HG03442 (cell line): Measurements from ENCODE around the gene SMAD3.

ENCODE experiments used
- ATAC-seq: cut with Tn5 transposase; IDR thresholded peaks from one replicate; pipeline ENCODE4 v1.9.1; 2021; ENCODE audit warnings: mild to moderate bottlenecking, moderate library complexity; ENCODE audit not compliant: unreplicated experiment

Gene SMAD3

GRCh38 chr15:67158367-67158766 is 93.0 kb downstream of the SMAD3 start:
- ATAC-seq, result no peak

DNA sequence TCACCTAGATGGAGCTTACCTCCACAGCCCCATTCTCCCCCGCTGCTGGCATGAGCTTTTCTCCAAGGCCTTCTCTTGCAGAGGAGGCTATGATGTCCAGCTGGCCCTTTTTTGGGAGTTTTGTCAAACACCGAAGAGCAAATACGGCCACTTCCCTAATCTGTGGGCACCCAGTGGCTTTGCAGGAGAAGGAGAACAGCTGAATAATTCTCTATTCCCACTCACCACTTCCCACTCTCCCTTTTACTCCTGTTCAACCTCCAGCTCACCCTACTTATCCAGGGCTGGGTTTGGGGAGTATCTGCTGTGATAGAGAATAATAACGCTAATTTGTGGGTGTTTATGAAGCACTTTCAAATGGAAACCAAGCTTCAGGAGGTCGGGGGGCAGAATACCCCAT is 96.0 kb downstream of the SMAD3 start:
- ATAC-seq, result no peak

- no peak for ATAC-seq
These were observed 96.5 kb downstream of the SMAD3 start for GRCh38 chr15:67161881-67162280.

DNA sequence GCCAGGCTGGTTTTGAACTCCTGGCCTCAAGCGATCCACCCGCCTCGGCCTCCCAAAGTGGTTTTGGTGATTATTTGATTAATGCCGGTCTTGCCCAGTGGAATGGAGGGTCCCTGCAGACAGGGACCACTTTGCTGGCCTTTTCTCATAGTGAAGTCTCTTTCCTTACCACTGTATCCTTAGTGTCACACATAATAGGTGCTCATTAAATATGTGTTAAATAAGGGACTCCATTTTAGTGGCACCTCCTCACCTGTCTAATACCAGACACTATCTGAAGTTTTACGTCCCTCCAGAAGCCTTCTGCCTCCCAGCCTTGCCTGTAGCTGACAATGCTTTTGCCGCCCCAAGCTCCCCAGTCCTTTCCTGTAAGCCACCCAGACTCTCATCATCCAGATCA is 97.8 kb downstream of the SMAD3 start:
- ATAC-seq, result no peak

GRCh38 chr15:67164401-67164791 is 99.0 kb downstream of the SMAD3 start:
- no peak for ATAC-seq

DNA sequence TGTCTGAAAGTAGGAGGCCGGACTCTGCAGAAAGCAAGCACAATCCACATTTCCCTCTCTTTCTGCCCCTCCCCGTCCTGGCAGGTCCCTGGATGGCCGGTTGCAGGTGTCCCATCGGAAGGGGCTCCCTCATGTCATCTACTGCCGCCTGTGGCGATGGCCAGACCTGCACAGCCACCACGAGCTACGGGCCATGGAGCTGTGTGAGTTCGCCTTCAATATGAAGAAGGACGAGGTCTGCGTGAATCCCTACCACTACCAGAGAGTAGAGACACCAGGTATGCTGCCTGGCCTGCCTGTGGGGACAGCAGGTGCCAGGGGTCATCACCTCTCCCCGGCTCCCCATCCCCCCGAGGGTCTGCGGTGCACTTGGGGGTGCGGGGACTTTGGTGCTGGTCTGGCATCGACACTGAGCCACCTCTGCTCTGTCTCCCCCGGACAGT is 99.4 kb downstream of the SMAD3 start:
- no peak for ATAC-seq

DNA sequence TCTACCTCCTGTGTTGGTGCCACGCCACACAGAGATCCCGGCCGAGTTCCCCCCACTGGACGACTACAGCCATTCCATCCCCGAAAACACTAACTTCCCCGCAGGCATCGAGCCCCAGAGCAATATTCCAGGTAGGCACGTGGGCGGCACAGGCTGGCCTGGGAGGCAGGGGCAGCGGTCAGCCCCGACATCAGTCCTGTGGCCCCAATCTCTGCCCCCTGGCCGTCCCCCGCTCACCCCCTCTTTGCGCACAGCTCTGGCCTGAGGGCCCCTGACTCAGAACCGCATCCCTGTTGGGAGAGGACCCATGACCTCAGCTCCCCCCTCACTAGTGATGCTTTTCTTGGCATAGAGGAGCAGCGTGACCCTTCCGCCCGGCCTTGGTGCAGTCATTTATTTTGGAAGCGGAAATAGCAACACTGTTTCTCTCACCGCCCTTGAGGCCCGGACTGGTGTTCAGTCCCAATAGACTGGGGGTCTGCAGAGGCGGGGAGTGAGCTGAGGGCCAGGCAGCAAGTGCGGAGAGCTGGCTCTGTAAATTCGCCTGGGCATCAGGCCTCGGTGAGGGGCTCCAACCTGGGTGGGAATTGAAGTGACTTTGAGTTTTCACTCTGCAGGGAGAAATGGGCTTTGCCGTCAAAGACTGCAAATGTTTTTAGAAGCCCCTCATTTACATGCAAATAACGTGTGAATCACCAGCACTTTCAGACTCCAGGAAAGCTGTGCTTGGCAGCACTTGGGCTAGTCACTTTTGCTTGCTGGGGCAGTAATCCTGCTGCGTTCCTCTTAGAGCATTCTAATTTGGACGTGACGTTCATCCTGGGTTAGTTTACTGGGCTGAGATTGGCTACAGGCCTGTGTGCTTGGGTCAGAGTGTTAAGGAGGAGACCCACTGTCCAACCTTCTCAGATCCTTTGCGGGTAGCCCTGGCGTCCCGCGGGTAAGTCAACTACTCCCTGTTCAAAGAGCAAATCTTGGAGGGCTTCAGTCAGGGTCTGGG is 100.2 kb downstream of the SMAD3 start:
- no peak for ATAC-seq

DNA sequence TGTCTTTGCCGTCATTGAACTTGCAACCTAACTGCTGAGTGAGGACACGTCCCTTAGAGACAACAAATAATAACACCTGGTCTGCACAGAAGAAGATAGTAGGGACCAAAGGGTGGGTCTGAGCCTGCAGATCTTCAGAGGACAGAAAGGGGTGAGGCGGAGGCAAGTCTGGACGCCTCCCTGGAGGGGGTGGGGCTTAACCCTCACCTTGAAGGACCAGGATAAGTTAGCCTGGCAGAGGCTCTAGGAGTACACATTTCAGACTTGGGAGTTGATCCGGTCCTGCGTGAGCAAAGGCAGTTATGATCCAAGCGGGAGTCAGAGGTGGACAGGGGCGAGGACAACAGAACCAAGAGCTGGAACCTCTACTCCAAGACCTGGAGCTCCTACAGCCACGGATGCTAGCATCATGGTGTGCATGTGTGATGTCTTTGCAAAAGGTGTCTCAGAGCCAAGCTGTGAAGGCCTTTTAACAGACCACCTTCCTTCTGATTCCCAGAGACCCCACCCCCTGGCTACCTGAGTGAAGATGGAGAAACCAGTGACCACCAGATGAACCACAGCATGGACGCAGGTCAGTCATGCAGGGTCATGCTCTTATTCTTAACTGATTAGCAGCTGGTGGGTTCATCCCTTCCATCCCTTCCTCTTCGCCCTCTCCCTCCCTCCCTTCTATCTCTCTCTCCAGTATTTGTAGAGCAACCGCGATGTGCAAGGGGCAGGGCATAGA is 101.0 kb downstream of the SMAD3 start:
- no peak for ATAC-seq

- no peak for ATAC-seq
These were observed 101.7 kb downstream of the SMAD3 start for GRCh38 chr15:67167091-67167490.

- no peak for ATAC-seq
These were observed 103.3 kb downstream of the SMAD3 start for GRCh38 chr15:67168694-67169093.

GRCh38 chr15:67170143-67170925 is 104.9 kb downstream of the SMAD3 start:
- no peak for ATAC-seq

- ATAC-seq, result no peak
These were observed 106.1 kb downstream of the SMAD3 start for GRCh38 chr15:67171471-67171870.

DNA sequence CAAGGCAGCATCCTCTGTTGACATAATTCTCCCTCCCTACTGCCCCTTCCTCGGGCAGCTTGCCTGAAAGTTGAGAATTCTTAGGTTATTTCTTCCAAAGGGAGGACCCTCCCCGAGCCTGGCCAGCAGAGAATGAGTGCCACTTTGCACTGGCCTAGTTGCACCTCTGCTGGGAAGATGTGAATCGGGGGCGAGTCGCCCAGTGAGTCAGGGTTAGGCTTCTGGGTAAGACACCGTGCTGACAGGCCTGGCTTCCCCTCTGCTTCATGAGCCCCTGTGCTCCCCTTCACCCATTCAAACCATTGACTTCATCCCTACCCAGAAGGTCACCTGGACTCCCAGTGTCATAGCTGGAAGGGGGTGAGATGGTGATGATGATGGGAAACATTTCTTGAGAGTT is 106.8 kb downstream of the SMAD3 start:
- no peak for ATAC-seq

DNA sequence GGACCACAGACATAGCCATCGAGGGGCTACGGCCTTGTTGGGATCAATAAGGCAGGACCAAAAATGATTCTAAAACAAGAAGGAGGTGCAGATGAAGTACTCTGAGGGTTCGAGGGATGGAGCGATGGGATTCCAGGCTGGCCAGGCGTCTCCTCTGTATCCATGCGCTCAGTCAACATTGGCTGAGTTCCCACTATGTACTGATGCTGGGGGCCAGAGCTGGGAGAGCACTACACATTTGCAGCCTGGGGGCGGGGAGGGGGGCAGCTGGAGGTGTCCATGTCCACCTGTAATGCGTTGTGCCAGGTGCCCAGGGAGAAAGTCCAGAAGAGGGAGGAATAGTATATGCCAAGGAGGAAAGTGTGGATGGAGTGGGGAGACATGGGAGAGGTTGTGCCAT is 107.6 kb downstream of the SMAD3 start:
- no peak for ATAC-seq

- no peak for ATAC-seq
These were observed 108.4 kb downstream of the SMAD3 start for GRCh38 chr15:67173786-67174185.

DNA sequence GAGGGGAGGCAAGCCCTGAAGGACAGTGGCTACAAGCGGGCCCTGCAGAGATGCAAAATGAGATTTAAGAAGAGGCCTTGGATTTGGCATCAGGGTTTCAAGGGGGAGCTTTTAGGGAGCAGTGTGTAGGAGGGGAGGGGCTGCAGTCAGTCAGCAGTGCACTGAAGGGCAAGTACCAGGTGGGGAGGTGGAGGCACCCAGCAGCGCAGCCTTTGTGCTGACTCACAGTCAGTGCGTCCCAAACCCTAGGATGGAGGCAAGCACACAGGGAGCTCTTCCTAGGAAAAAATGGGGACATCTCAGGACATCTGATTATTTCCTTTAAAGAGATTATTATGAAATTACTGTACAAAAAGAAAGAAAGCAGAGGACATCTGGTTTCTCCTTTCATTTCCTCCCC is 109.0 kb downstream of the SMAD3 start:
- ATAC-seq, result no peak

GRCh38 chr15:67174864-67175573 is 109.6 kb downstream of the SMAD3 start:
- no peak for ATAC-seq

GRCh38 chr15:67175643-67176071 is 110.3 kb downstream of the SMAD3 start:
- ATAC-seq, result no peak

GRCh38 chr15:67176195-67176971 is 111.0 kb downstream of the SMAD3 start:
- no peak for ATAC-seq

DNA sequence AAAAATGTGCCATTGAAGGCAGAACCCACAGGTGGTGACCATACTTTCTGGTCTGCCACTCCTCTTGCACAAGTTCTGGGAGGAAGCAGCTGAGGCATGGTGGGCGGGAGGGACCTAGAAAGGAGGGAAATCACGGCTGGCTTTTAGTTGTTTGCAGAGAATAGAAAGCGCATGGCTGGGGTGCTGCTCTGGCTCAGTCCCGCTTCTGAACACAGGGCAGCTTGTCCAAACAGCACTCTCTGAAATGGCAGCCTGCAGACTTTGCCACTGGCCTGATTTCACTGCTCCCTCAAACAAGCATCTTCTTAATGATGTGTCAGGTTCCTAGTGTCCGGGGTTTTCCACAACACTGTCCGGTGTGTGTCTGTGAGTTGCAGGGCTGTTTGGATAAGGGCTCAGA is 112.3 kb downstream of the SMAD3 start:
- ATAC-seq, result no peak
